Fibroblast of lung (primary cell): ENCODE measurements around the gene MRPS10.

Experiments used
- EZH2 ChIP-seq: IDR thresholded peaks from 2 replicates; pipeline ENCODE4 v1.5.1; 2012; ENCODE audit warnings: low read length, control low read depth, mild to moderate bottlenecking; ENCODE audit errors: missing control alignments
- TF ChIP-seq, protein P1 (sequence below), 2 donors: IDR thresholded peaks in 1 of 2; conservative IDR thresholded peaks in 1 of 2; 1 replicate in 1 of 2; 2 replicates in 1 of 2; pipeline ENCODE4 v1.5.1; 2011 to 2012; ENCODE audit warnings: low read length in 2 of 2, control low read depth in 1 of 2, inconsistent platforms in 1 of 2, low read depth in 1 of 2, mild to moderate bottlenecking in 1 of 2

GRCh38 chr6:42250274-42250931 lies 32.7 kb upstream of the MRPS10 start:
- TF ChIP-seq, protein P1, sequence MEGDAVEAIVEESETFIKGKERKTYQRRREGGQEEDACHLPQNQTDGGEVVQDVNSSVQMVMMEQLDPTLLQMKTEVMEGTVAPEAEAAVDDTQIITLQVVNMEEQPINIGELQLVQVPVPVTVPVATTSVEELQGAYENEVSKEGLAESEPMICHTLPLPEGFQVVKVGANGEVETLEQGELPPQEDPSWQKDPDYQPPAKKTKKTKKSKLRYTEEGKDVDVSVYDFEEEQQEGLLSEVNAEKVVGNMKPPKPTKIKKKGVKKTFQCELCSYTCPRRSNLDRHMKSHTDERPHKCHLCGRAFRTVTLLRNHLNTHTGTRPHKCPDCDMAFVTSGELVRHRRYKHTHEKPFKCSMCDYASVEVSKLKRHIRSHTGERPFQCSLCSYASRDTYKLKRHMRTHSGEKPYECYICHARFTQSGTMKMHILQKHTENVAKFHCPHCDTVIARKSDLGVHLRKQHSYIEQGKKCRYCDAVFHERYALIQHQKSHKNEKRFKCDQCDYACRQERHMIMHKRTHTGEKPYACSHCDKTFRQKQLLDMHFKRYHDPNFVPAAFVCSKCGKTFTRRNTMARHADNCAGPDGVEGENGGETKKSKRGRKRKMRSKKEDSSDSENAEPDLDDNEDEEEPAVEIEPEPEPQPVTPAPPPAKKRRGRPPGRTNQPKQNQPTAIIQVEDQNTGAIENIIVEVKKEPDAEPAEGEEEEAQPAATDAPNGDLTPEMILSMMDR (conservative IDR thresholded peaks at IDR 0.05 in 1 of 2, IDR thresholded peaks at IDR 0.05 in 1 of 2; ENCODE audit: low read depth in 1 of 2, low read length in 2 of 2): no peak
- TF ChIP-seq EZH2: no peak
